Measurements from ENCODE around the gene WRNIP1.
"Not testable (repeated sequence)": the region's sequence is repeated elsewhere in the genome, so short reads cannot be mapped to it uniquely, and the experiment has no call there.

Gene WRNIP1

DNA sequence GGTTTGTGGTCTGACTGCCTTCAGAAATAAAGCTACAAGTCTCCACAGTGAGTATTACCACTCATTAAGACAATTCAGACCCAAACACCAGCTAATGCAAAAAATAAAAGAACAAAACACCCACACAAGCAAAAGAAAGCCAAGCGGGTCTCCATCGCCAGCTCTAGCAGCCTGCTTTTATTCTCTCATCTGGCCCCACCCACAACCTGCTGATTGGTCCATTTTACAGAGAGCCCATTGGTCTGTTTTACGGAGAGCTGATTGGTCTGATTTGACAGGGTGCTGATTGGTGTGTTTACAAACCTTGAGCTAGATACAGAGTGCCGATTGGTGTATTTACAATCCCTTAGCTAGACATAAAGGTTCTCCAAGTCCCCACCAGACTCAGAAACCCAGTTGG lies 2.3 kb upstream of the WRNIP1 start:
- not testable (repeated sequence) for DNase-seq (ENCODE audit: low read depth in 2 of 2)

- DNase-seq (ENCODE audit: low read depth in 2 of 2) = no peak
Measured at GRCh38 chr6:2763345-2763841, 1.8 kb upstream of the WRNIP1 start.

GRCh38 chr6:2763876-2764540 lies 1.2 kb upstream of the WRNIP1 start:
- no peak for DNase-seq (ENCODE audit: low read depth in 2 of 2)

GRCh38 chr6:2764610-2765165 lies 505 bp upstream of the WRNIP1 start:
- peak; percentile 23 to 32 for DNase-seq (ENCODE audit: low read depth in 2 of 2)

DNA sequence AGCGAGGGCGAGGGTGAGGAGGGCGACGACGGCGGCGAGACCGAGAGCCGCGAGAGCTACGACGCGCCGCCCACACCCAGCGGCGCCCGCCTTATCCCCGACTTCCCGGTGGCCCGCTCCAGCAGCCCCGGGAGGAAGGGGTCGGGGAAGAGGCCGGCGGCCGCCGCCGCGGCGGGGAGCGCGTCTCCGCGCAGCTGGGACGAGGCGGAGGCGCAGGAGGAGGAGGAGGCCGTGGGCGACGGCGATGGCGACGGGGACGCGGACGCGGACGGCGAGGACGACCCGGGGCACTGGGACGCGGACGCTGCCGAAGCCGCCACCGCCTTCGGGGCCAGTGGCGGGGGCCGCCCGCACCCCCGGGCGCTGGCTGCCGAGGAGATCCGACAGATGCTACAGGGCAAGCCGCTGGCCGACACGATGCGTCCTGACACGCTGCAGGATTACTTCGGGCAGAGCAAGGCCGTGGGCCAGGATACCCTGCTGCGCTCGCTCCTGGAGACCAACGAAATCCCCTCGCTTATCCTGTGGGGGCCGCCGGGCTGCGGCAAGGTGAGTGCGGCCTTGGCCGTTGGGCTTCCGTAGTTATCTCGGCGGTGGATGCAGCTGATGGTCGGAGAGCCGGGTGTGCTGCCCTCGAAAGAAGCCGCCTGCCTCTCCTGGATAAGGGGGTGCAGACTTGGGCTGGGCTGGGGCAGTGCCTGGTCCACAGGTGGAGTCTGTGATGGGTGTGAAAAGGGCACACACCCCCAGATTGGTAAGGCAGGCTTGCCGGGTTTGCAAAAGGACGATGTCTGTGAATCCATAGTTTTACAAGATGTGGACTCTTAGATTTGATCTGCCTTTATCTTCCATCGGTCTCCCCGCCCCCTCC lies 938 bp downstream of the WRNIP1 start:
- DNase-seq (ENCODE audit: low read depth in 2 of 2) = no peak

- DNase-seq (ENCODE audit: low read depth in 2 of 2) = no peak
Measured at GRCh38 chr6:2766767-2767656, 1.8 kb downstream of the WRNIP1 start.

DNA sequence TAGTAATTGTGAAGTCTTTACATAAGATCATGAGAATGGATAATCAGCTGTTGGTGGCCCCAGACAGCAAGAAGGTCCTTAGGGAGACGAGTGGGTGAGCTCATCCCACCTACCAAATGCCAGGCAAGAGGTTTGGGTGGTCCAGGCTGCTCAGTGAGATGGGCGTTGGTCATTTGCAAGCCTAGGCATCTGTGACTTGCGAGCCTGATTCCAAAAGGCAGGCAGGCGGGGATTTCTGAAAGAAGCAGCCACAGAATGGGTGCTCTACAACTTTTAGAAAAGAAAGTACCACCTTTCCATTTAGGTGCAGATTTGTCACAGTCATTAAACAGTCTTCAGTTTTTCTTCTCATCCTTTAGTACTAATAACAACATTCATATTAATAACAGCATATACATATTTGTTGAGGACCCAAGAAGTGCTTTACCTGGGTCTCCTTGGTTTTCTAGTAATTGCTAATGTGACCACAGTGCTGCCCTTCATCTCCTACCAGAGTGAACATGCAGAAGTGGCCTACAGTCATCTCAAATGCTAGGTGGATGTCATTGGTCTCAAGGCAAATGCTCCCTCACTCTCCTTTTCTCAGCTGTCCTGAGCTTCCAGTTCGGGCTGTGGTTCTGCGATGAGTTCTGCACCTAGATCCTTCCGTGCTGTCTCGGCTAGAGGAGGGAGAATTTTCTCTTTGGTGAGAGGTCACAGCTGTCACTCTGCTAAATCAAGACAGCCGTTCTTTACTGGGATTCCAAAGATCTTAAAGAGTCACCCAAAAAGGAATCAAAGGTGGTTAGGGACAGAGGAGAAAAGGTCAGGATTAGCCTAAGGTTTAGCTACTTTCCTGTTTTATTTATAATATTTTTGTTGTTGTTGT lies 2.7 kb downstream of the WRNIP1 start:
- no peak for DNase-seq (ENCODE audit: low read depth in 2 of 2)

- DNase-seq (ENCODE audit: low read depth in 2 of 2) = no peak
Measured at GRCh38 chr6:2768696-2769095, 3.5 kb downstream of the WRNIP1 start.

GRCh38 chr6:2770171-2770570 lies 5.0 kb downstream of the WRNIP1 start:
- DNase-seq (ENCODE audit: low read depth in 2 of 2) = no peak

GRCh38 chr6:2771079-2771478 lies 5.9 kb downstream of the WRNIP1 start:
- DNase-seq (ENCODE audit: low read depth in 2 of 2) = no peak

DNA sequence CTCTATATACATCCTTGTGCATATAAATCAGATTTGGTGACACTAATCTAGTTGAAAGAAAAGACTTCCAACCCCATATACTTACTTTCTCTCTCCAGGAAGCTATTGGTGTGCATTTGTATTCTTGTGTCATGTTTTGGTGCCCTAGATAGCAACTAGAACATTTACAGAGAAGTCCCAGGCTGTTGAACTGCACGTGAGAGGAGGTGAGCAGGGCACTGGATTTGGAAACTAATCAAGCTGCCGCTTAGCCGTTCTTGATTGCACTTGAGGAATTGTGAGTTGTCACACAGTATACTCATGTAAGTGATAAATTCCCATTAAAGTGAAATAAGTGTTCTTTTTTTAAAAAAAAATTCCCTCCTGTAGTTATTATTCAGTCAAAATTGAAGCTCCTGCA lies 7.6 kb downstream of the WRNIP1 start:
- DNase-seq (ENCODE audit: low read depth in 2 of 2) = no peak

- DNase-seq (ENCODE audit: low read depth in 2 of 2) = no peak
Measured at GRCh38 chr6:2773449-2773848, 8.3 kb downstream of the WRNIP1 start.

DNA sequence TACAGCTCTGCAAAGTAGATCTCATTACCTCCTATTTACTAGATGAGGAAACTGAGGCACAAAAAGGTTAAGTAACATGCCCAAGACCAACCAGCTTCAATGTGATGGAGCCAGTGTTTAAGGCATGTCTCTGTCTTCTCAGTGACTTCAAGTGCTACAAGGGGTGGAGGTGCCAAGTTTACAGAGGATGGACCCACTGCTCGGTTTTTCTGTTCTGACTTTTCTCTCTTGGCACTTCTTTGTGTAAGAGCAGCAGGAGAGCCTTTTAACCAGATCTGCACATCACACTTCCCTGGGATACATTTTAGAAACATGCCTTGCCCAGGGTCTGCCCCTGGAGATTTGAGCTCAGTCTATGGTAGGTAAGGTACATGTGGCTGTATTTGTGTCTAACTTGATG lies 9.8 kb downstream of the WRNIP1 start:
- DNase-seq (ENCODE audit: low read depth in 2 of 2) = no peak

DNA sequence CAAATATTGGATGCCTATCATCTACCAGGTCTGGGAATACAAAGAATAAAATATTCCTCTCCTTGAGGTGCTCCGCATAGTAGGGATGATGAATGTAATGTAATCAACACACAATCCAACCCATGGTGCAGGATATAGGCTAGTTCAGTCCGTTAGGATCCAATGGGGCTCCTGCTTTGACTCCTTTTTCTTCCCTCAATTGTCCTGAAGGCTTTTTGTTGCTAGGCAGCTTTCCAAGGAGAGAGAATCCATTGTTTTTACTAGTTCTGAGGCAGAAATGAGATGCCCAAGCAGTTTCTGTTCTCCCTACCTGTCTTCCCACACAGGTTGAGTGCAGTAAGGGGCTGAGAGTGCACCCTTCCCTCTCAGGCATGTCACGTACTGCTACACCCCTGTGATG lies 12.1 kb downstream of the WRNIP1 start:
- DNase-seq (ENCODE audit: low read depth in 2 of 2) = no peak

DNA sequence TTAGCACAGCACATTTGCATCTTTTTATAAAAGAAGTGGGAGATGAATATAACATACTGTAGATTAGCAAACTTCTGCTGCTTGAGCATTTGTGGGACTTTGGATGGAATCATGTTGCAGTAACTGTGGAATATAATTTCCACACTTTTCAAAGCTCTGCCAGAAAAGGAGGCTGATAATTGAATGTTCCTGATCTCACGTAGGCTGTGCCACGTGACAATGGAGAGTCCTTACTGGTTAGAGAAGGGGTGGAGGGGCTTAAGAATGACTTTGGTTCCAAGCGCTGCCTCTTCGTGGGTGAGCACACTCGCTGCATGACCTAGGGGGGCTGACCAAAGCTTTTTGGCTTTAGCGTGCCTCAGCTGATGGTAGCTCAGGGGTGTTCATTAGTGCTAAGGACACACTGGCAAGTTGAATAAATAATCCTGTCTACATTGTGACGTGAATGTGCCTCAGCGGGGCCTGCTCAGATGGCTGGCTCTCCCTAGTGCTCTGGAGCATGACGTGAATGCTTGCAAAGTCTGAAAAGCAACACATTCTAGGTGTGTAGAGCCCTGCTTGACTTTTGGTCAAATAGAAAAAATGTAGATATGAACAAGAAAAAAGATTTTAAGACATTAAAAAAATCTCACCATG lies 15.0 kb downstream of the WRNIP1 start:
- DNase-seq (ENCODE audit: low read depth in 2 of 2) = no peak

- no peak for DNase-seq (ENCODE audit: low read depth in 2 of 2)
Measured at GRCh38 chr6:2781685-2782355, 16.6 kb downstream of the WRNIP1 start.

DNA sequence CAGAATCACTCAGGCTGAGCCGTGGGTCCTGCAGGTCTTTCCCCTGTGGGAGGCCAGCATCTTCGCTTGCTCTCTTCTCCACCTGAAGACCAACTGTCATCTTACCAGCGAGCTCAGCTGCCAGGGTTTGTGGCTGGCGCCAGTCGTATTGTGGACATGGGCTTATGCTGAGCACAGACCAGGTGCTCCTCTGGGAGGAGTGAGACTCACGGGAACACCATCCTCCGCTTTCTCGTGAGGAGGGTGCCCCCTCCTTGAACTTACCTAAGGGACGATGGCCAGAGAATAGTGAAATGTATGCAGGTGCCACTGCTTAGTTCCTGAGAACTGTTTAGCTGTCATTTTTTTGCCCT lies 17.1 kb downstream of the WRNIP1 start:
- no peak for DNase-seq (ENCODE audit: low read depth in 2 of 2)

DNA sequence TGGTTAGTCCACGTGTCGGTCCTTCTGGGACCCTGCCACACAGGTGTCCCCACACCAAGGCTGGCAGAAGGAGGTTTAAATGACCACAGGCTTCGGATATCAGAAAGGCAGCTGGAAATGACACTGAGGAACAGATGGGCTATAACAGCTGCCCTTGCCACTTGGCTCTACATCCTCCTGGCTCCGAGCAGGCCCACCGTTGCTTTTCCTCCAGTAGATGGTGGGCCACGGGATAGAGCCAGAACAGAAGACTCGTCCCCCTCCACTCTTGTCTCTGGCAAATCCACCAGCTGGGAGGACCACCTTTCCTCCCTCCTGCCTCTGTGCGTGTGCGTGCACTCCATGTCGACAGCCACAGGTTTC lies 17.6 kb downstream of the WRNIP1 start:
- DNase-seq (ENCODE audit: low read depth in 2 of 2) = no peak

- no peak for DNase-seq (ENCODE audit: low read depth in 2 of 2)
Measured at GRCh38 chr6:2783188-2783963, 18.2 kb downstream of the WRNIP1 start.
